Measurements from ENCODE around the gene ERI2. TPM values are rescaled to one million over a fixed set of nuclear protein-coding genes. Genes with fewer than 3 reads are reported as not detected.

The ERI2 gene
- total and polyA plus RNA-seq, 2 of the 13 experiments (the other 11 are each of a cell fraction or from before 2014, with no cell fraction given) = 17.4 to 41.3 TPM

DNA sequence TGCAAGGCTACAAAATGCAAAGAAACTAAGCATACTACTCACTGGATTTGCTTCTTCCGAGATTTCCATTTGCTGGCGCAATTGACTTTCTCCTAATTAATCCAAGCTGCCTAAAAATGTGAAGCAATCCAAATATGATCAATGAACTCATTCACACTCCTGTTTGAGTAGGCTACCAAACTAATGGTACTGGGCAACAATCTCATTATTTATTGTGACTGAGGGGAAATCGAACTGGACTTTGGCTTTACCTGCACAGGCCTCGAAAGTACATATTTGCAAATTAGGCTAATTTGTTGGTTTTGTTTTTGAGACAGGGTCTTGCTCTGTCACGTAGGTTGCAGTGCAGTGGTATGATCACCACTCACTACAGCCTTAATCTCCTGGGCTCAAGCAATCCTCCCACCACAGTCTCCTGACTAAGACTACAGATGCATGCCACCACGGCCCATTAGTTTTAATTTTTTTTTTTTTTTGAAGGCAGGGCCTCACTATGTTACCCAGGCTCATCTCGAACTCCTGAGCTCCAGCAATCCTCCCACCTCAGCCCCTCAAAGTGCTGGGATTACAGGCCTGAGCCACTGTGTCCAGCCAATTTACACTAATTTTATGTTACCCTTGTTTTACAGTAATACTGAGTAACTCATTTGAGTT lies 2.6 kb downstream of the ERI2 start (continued):
- TF ChIP-seq, protein P1, sequence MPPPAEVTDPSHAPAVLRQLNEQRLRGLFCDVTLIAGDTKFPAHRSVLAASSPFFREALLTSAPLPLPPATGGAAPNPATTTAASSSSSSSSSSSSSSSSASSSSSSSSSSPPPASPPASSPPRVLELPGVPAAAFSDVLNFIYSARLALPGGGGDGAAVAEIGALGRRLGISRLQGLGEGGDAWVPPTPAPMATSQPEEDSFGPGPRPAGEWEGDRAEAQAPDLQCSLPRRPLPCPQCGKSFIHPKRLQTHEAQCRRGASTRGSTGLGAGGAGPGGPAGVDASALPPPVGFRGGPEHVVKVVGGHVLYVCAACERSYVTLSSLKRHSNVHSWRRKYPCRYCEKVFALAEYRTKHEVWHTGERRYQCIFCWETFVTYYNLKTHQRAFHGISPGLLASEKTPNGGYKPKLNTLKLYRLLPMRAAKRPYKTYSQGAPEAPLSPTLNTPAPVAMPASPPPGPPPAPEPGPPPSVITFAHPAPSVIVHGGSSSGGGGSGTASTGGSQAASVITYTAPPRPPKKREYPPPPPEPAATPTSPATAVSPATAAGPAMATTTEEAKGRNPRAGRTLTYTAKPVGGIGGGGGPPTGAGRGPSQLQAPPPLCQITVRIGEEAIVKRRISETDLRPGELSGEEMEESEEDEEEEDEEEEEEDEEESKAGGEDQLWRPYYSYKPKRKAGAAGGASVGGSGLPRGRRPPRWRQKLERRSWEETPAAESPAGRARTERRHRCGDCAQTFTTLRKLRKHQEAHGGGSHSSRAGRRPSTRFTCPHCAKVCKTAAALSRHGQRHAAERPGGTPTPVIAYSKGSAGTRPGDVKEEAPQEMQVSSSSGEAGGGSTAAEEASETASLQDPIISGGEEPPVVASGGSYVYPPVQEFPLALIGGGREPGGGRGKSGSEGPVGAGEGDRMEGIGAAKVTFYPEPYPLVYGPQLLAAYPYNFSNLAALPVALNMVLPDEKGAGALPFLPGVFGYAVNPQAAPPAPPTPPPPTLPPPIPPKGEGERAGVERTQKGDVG (CRISPR knock-in tag; IDR thresholded peaks at IDR 0.05; ENCODE audit: borderline replicate concordance) = no peak
- TF ChIP-seq NR2F6 (IDR thresholded peaks at IDR 0.05) (no peak; the same call in 1 of the 2 replicates), NR2F6 (CRISPR knock-in tag; IDR thresholded peaks at IDR 0.05) (no peak), ZBTB20 (CRISPR knock-in tag; IDR thresholded peaks at IDR 0.05; ENCODE audit: borderline replicate concordance, low read depth) (peak; percentile 78; the same call in 1 of the 2 replicates), NAIF1 (CRISPR knock-in tag; IDR thresholded peaks at IDR 0.05; ENCODE audit: borderline replicate concordance) (0 out of 2 replicates have a peak, but pooled peaks have one; percentile 36), ATF6 (CRISPR knock-in tag; conservative IDR thresholded peaks at IDR 0.05) (no peak), ZKSCAN1 (IDR thresholded peaks at IDR 0.05; ENCODE audit: low read length) (no peak), PHF8 (CRISPR knock-in tag; IDR thresholded peaks at IDR 0.05) (0 out of 2 replicates have a peak, but pooled peaks have one; percentile 33), ZNF749 (CRISPR knock-in tag; IDR thresholded peaks at IDR 0.05; ENCODE audit: borderline replicate concordance) (no peak), ZNF124 (CRISPR knock-in tag; IDR thresholded peaks at IDR 0.05) (0 out of 2 replicates have a peak, but pooled peaks have one; percentile 23), JDP2 (CRISPR knock-in tag; IDR thresholded peaks at IDR 0.05; ENCODE audit: borderline replicate concordance) (no peak), ZNF292 (CRISPR knock-in tag; IDR thresholded peaks at IDR 0.05; ENCODE audit: borderline replicate concordance, low read depth) (peak; percentile 93; the same call in 1 of the 2 replicates), ZNF101 (CRISPR knock-in tag; IDR thresholded peaks at IDR 0.05; ENCODE audit: borderline replicate concordance, low read depth) (no peak), MTF2 (CRISPR knock-in tag; IDR thresholded peaks at IDR 0.05; ENCODE audit: borderline replicate concordance) (no peak), ZSCAN12 (CRISPR knock-in tag; IDR thresholded peaks at IDR 0.05) (0 out of 2 replicates have a peak, but pooled peaks have one; percentile 16), ZNF337 (CRISPR knock-in tag; IDR thresholded peaks at IDR 0.05; ENCODE audit: borderline replicate concordance, low read depth) (no peak), SSRP1 (CRISPR knock-in tag; IDR thresholded peaks at IDR 0.05) (no peak)
- TF ChIP-seq, protein P2, sequence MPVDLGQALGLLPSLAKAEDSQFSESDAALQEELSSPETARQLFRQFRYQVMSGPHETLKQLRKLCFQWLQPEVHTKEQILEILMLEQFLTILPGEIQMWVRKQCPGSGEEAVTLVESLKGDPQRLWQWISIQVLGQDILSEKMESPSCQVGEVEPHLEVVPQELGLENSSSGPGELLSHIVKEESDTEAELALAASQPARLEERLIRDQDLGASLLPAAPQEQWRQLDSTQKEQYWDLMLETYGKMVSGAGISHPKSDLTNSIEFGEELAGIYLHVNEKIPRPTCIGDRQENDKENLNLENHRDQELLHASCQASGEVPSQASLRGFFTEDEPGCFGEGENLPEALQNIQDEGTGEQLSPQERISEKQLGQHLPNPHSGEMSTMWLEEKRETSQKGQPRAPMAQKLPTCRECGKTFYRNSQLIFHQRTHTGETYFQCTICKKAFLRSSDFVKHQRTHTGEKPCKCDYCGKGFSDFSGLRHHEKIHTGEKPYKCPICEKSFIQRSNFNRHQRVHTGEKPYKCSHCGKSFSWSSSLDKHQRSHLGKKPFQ (CRISPR knock-in tag; IDR thresholded peaks at IDR 0.05; ENCODE audit: insufficient replicate concordance) = peak; percentile 57

Data from HepG2 (cell line).